Hepatocyte (in vitro differentiated cells): ENCODE results near the gene NEK10. TPM values are rescaled to one million over a fixed set of nuclear protein-coding genes. Genes with fewer than 3 reads are reported as not detected.

Source experiments
- DNase-seq: peaks from one replicate; pipeline ENCODE4 v3.0.0-alpha.2; 2016; ENCODE audit warnings: low spot score
- H2AFZ ChIP-seq: fragments of 200-600 bp; sonication (generic); 2 replicates; pipeline ENCODE4 v1.6.0; 2016; ENCODE audit warnings: antibody characterized with exemption, mild to moderate bottlenecking
- H3K27ac ChIP-seq: fragments of 200-600 bp; sonication (generic); 2 replicates; pipeline ENCODE4 v1.5.1; 2016; ENCODE audit warnings: mild to moderate bottlenecking
- H3K27me3 ChIP-seq: fragments of 200-600 bp; sonication (generic); 2 replicates; pipeline ENCODE4 v1.6.1; 2016
- H3K36me3 ChIP-seq: fragments of 200-600 bp; sonication (generic); replicated peaks from 2 replicates; pipeline ENCODE4 v1.5.1; 2016; ENCODE audit warnings: low read depth; ENCODE audit not compliant: insufficient read depth
- H3K4me1 ChIP-seq: fragments of 200-600 bp; sonication (generic); 2 replicates; pipeline ENCODE4 v1.5.1; 2016; ENCODE audit warnings: mild to moderate bottlenecking, moderate library complexity; ENCODE audit not compliant: insufficient read depth
- H3K4me2 ChIP-seq: fragments of 200-600 bp; sonication (generic); 2 replicates; pipeline ENCODE4 v1.6.0; 2016
- H3K4me3 ChIP-seq: fragments of 200-600 bp; sonication (generic); 2 replicates; pipeline ENCODE4 v1.5.1; 2016; ENCODE audit warnings: mild to moderate bottlenecking
- H3K79me2 ChIP-seq: fragments of 200-600 bp; sonication (generic); 2 replicates; pipeline ENCODE4 v1.6.0; 2017; ENCODE audit warnings: mild to moderate bottlenecking
- H3K9me2 ChIP-seq: fragments of 200-600 bp; sonication (generic); replicated peaks from 2 replicates; pipeline ENCODE4 v1.6.0; 2017; ENCODE audit warnings: mild to moderate bottlenecking; ENCODE audit not compliant: insufficient read depth
- H3K9me3 ChIP-seq: fragments of 200-600 bp; sonication (generic); 2 replicates; pipeline ENCODE4 v1.5.1; 2016; ENCODE audit warnings: low read depth, mild to moderate bottlenecking
- H4K20me1 ChIP-seq: fragments of 200-600 bp; sonication (generic); 2 replicates; pipeline ENCODE4 v1.6.0; 2016; ENCODE audit warnings: mild to moderate bottlenecking; ENCODE audit not compliant: insufficient read depth, poor library complexity, severe bottlenecking
- CTCF ChIP-seq: fragments of 200-600 bp; sonication (generic); IDR thresholded peaks from 2 replicates; pipeline ENCODE4 v1.5.1; 2016; ENCODE audit warnings: antibody characterized with exemption, mild to moderate bottlenecking; ENCODE audit not compliant: poor library complexity
- EZH2 ChIP-seq: fragments of 200-600 bp; sonication (generic); IDR thresholded peaks from 2 replicates; pipeline ENCODE4 v1.6.1; 2016; ENCODE audit warnings: antibody characterized with exemption, mild to moderate bottlenecking, borderline replicate concordance
- EZH2phosphoT487 ChIP-seq: fragments of 200-600 bp; sonication (generic); IDR thresholded peaks from one replicate; pipeline ENCODE4 v1.6.1; 2018; ENCODE audit warnings: antibody characterized with exemption, mild to moderate bottlenecking, low read depth, moderate library complexity; ENCODE audit not compliant: unreplicated experiment, severe bottlenecking
- WGBS: methylation state at CpG from one replicate; pipeline ENCODE4 v1.1.6; 2016; ENCODE audit warnings: low lambda C conversion rate; ENCODE audit errors: missing lambda C conversion rate; 5-methylcytosine and 5-hydroxymethylcytosine counted together
- polyA plus RNA-seq: library from polyadenylated mRNA; unstranded; fragments of >200 nt; fragmentation: Nextera tagmentation; extraction: Ambion mirVana; gene quantifications from 2 replicates; pipeline ENCODE4 v1.2.1, GENCODE V29; 2016
- total RNA-seq: library from RNA; depleted of rRNA; stranded (reverse); fragments of >200 nt; gene quantifications from 2 replicates; pipeline ENCODE4 v1.2.3, GENCODE V29; 2014

Gene NEK10
- total and polyA plus RNA-seq, 2 experiments from 2014 or later: 0.13 to 2.0 TPM

GRCh38 chr3:27141668-27142067 lies 227.5 kb downstream of the NEK10 start:
- Histone ChIP-seq H4K20me1 (no peaks in the 10 kb centered on the region), H3K27ac (no peak overlapping the region), H3K4me1 (no peaks in the 10 kb centered on the region), H3K9me2 (no peaks in the 10 kb centered on the region), H3K79me2 (no peaks in the 10 kb centered on the region), H3K36me3 (no peaks in the 10 kb centered on the region), H3K27me3 (no peaks in the 10 kb centered on the region), H3K4me3 (no peak overlapping the region), H2AFZ (no peak overlapping the region), H3K9me3 (no peaks in the 10 kb centered on the region), H3K4me2 (no peak overlapping the region)
- no peak for DNase-seq
- TF ChIP-seq EZH2phosphoT487 (no peak), CTCF (no peak), EZH2 (no peak)

- no peak overlapping the region for H2AFZ ChIP-seq
- no peaks in the 10 kb centered on the region for H3K79me2 ChIP-seq
- H3K9me3 ChIP-seq: no peaks in the 10 kb centered on the region
- H3K36me3 ChIP-seq: no peaks in the 10 kb centered on the region
- no peaks in the 10 kb centered on the region for H3K27me3 ChIP-seq
- no peaks in the 10 kb centered on the region for H3K9me2 ChIP-seq
- H3K4me1 ChIP-seq: no peaks in the 10 kb centered on the region
- H4K20me1 ChIP-seq: no peaks in the 10 kb centered on the region
- no peak for TF ChIP-seq EZH2
- TF ChIP-seq CTCF: no peak
- TF ChIP-seq EZH2phosphoT487: no peak
- H3K27ac ChIP-seq: no peak overlapping the region
- no peak overlapping the region for H3K4me2 ChIP-seq
- no peak overlapping the region for H3K4me3 ChIP-seq
- no peak for DNase-seq
Measured at GRCh38 chr3:27138562-27138961, 230.6 kb downstream of the NEK10 start.

- Histone ChIP-seq H3K4me3 (no peak overlapping the region), H2AFZ (no peak overlapping the region), H3K4me2 (no peak overlapping the region), H3K9me2 (no peaks in the 10 kb centered on the region), H3K27me3 (no peaks in the 10 kb centered on the region), H3K79me2 (no peaks in the 10 kb centered on the region), H3K27ac (no peak overlapping the region), H3K9me3 (no peaks in the 10 kb centered on the region), H3K4me1 (no peaks in the 10 kb centered on the region), H4K20me1 (no peaks in the 10 kb centered on the region), H3K36me3 (no peaks in the 10 kb centered on the region)
- DNase-seq: no peak
- WGBS: 91% methylated on average over 4 of the region's 4 CpGs
- no peak for TF ChIP-seq EZH2phosphoT487
- TF ChIP-seq CTCF: no peak
- no peak for TF ChIP-seq EZH2
Measured at GRCh38 chr3:27138005-27138404, 231.2 kb downstream of the NEK10 start.

GRCh38 chr3:27134171-27134796 lies 234.9 kb downstream of the NEK10 start:
- H3K27ac ChIP-seq: no peak overlapping the region
- H3K4me2 ChIP-seq: no peak overlapping the region
- H3K4me1 ChIP-seq: peaks cover 5% of the 10 kb centered on the region
- no peaks in the 10 kb centered on the region for H3K9me3 ChIP-seq
- H3K4me3 ChIP-seq: no peak overlapping the region
- no peak overlapping the region for H2AFZ ChIP-seq
- H3K9me2 ChIP-seq: no peaks in the 10 kb centered on the region
- H4K20me1 ChIP-seq: no peaks in the 10 kb centered on the region
- no peaks in the 10 kb centered on the region for H3K79me2 ChIP-seq
- 36% methylated on average over 2 of the region's 2 CpGs for WGBS
- peak; percentile 79 for DNase-seq
- no peaks in the 10 kb centered on the region for H3K36me3 ChIP-seq
- no peaks in the 10 kb centered on the region for H3K27me3 ChIP-seq
- TF ChIP-seq EZH2phosphoT487: no peak
- TF ChIP-seq EZH2: no peak
- TF ChIP-seq CTCF: peak; percentile 90
